ENCODE results near the gene ZNF546. TPM values are rescaled to one million over a fixed set of nuclear protein-coding genes. Genes with fewer than 3 reads are reported as not detected.

ZNF546 gene
- polyA plus RNA-seq, 2 of the 4 experiments (the other 2 are of a cell fraction): 3.8 to 6.4 TPM

GRCh38 chr19:39998501-39998900, 1.6 kb downstream of the ZNF546 start:
- no peak overlapping the region for H3K4me2 ChIP-seq
- peaks cover 25% of the 10 kb centered on the region for H3K9me3 ChIP-seq
- DNase-seq (ENCODE audit: low read depth in 1 of 2, low spot score in 1 of 2) (no peak), FAIRE-seq (peak; percentile 98), ATAC-seq (no peak)
- CTCF ChIA-PET: interaction anchor here (1.6 kb wide), 1 partner anchor 28 kb away, joined by 4 read pairs; the partner anchor contains the start of gene PSMC4
- H3K27ac ChIP-seq: no peak overlapping the region
- POLR2A ChIA-PET: no interaction called here
- no peak overlapping the region for H3K4me3 ChIP-seq
- TF ChIP-seq ZFP36 (IDR thresholded peaks at IDR 0.05; ENCODE audit: borderline replicate concordance, partially characterized antibody): no peak
- no peak for TF ChIP-seq ZNF302 (CRISPR knock-in tag; IDR thresholded peaks at IDR 0.05)
- no peak for TF ChIP-seq EHF (CRISPR knock-in tag; IDR thresholded peaks at IDR 0.05)
- TF ChIP-seq JUNB (IDR thresholded peaks at IDR 0.05): no peak
- TF ChIP-seq ELK1 (IDR thresholded peaks at IDR 0.05; ENCODE audit: low read depth, low read length): no peak
- TF ChIP-seq TFCP2L1 (CRISPR knock-in tag; IDR thresholded peaks at IDR 0.05): no peak
- no peak for TF ChIP-seq ATOH8 (CRISPR knock-in tag; IDR thresholded peaks at IDR 0.05; ENCODE audit: low read depth)
- no peak for TF ChIP-seq CBX8 (IDR thresholded peaks at IDR 0.05)
- WGBS (ENCODE audit: missing lambda C conversion rate): 75% methylated on average over 4 of the region's 4 CpGs
- peaks cover 11% of the 10 kb centered on the region; the same call in 2 of the 3 replicates for H3K4me1 ChIP-seq

DNA sequence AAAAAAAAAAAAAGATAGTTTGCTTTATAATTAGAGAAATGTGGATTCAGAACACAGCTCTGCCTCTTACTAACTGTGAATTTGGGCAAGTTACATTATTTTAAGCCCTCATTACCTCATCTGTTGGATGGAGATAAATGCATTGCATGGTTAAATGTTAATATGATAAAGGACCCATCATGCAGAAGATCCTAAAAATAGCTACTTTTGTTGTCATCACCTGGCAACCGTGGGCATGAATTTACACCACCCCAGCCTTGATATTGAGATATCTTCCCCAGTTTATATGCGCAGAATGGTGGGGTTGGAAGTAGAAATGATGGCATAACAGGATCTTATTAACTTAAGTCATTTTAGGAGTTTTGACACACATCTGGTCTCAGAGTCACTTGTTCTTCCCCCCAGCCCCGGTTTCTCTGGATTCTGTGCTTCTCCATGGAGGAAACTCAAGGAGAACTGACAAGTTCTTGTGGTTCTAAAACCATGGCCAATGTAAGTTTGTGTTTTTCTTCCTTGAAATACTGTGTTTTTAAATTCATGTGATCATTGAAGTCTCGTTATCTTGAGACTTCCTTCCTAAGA, 8.9 kb downstream of the ZNF546 start:
- DNase-seq (ENCODE audit: low read depth in 1 of 2, low spot score in 1 of 2) (no peak), ATAC-seq (no peak), FAIRE-seq (peak; percentile 7)
- TF ChIP-seq FOSL2 (IDR thresholded peaks at IDR 0.05): no peak
- TF ChIP-seq FOSL2 (CRISPR knock-in tag; IDR thresholded peaks at IDR 0.05): no peak
- no peak for TF ChIP-seq ZC3H11A (IDR thresholded peaks at IDR 0.05)
- no peak for TF ChIP-seq PBX3 (IDR thresholded peaks at IDR 0.05)
- TF ChIP-seq ZSCAN20 (CRISPR knock-in tag; IDR thresholded peaks at IDR 0.05): no peak
- no peak for TF ChIP-seq MAFK (IDR thresholded peaks at IDR 0.05; ENCODE audit: partially characterized antibody)
- no peak for TF ChIP-seq RCOR1 (IDR thresholded peaks at IDR 0.05; ENCODE audit: low read depth, low read length)
- TF ChIP-seq, protein P1, sequence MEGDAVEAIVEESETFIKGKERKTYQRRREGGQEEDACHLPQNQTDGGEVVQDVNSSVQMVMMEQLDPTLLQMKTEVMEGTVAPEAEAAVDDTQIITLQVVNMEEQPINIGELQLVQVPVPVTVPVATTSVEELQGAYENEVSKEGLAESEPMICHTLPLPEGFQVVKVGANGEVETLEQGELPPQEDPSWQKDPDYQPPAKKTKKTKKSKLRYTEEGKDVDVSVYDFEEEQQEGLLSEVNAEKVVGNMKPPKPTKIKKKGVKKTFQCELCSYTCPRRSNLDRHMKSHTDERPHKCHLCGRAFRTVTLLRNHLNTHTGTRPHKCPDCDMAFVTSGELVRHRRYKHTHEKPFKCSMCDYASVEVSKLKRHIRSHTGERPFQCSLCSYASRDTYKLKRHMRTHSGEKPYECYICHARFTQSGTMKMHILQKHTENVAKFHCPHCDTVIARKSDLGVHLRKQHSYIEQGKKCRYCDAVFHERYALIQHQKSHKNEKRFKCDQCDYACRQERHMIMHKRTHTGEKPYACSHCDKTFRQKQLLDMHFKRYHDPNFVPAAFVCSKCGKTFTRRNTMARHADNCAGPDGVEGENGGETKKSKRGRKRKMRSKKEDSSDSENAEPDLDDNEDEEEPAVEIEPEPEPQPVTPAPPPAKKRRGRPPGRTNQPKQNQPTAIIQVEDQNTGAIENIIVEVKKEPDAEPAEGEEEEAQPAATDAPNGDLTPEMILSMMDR (IDR thresholded peaks at IDR 0.05): no peak
- TF ChIP-seq TP53 (CRISPR knock-in tag; IDR thresholded peaks at IDR 0.05): no peak
- TF ChIP-seq FOSB (CRISPR knock-in tag; IDR thresholded peaks at IDR 0.05): no peak
- TF ChIP-seq SREBF2 (IDR thresholded peaks at IDR 0.05): no peak
- TF ChIP-seq POLR2AphosphoS2 (conservative IDR thresholded peaks at IDR 0.05; ENCODE audit: low read length): no peak
- TF ChIP-seq, protein P2, sequence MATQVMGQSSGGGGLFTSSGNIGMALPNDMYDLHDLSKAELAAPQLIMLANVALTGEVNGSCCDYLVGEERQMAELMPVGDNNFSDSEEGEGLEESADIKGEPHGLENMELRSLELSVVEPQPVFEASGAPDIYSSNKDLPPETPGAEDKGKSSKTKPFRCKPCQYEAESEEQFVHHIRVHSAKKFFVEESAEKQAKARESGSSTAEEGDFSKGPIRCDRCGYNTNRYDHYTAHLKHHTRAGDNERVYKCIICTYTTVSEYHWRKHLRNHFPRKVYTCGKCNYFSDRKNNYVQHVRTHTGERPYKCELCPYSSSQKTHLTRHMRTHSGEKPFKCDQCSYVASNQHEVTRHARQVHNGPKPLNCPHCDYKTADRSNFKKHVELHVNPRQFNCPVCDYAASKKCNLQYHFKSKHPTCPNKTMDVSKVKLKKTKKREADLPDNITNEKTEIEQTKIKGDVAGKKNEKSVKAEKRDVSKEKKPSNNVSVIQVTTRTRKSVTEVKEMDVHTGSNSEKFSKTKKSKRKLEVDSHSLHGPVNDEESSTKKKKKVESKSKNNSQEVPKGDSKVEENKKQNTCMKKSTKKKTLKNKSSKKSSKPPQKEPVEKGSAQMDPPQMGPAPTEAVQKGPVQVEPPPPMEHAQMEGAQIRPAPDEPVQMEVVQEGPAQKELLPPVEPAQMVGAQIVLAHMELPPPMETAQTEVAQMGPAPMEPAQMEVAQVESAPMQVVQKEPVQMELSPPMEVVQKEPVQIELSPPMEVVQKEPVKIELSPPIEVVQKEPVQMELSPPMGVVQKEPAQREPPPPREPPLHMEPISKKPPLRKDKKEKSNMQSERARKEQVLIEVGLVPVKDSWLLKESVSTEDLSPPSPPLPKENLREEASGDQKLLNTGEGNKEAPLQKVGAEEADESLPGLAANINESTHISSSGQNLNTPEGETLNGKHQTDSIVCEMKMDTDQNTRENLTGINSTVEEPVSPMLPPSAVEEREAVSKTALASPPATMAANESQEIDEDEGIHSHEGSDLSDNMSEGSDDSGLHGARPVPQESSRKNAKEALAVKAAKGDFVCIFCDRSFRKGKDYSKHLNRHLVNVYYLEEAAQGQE (IDR thresholded peaks at IDR 0.05): no peak
- no peak for TF ChIP-seq PHF8 (IDR thresholded peaks at IDR 0.05; ENCODE audit: borderline replicate concordance, low read depth)
- no peak overlapping the region for H3K4me2 ChIP-seq
- H3K4me3 ChIP-seq: no peak overlapping the region
- ChIA-PET POLR2A (no interaction called here), CTCF (interaction anchor here (1.4 to 1.8 kb wide), 2 partner anchors 9 to 35 kb away, joined by 5 to 6 read pairs; partner anchors contain the start of genes PSMC4 and ZNF546)
- 89% methylated on average over 4 of the region's 4 CpGs for WGBS (ENCODE audit: missing lambda C conversion rate)
- no peaks in the 10 kb centered on the region for H3K4me1 ChIP-seq
- no peak overlapping the region for H3K27ac ChIP-seq
- peaks cover 63% of the 10 kb centered on the region for H3K9me3 ChIP-seq
